Activated CD8-positive, alpha-beta memory T cell treated with anti-CD3 and anti-CD28 coated beads, Interleukin-2, amount 50 U/mL, for 24 hours (primary cell): ENCODE measurements around the gene NET1.
"Not testable (repeated sequence)": the region's sequence is repeated elsewhere in the genome, so short reads cannot be mapped to it uniquely, and the experiment has no call there.

Experiments
- DNase-seq: peaks from one replicate; pipeline ENCODE4 v3.0.0-alpha.2; 2020; ENCODE audit errors: extremely low read depth

The NET1 gene

GRCh38 chr10:5462841-5463293, 50.5 kb downstream of the NET1 start:
- no peak for DNase-seq

- DNase-seq = no peak
Measured at GRCh38 chr10:5464546-5464945, 52.2 kb downstream of the NET1 start.

GRCh38 chr10:5465976-5466450, 53.7 kb downstream of the NET1 start:
- no peak for DNase-seq

GRCh38 chr10:5466451-5467206, 54.3 kb downstream of the NET1 start:
- DNase-seq = no peak

- no peak for DNase-seq
Measured at GRCh38 chr10:5467207-5467535, 54.8 kb downstream of the NET1 start.

- no peak for DNase-seq
Measured at GRCh38 chr10:5467634-5468255, 55.4 kb downstream of the NET1 start.

- DNase-seq = no peak
Measured at GRCh38 chr10:5468262-5469106, 56.1 kb downstream of the NET1 start.

GRCh38 chr10:5469353-5470061, 57.1 kb downstream of the NET1 start:
- no peak for DNase-seq

GRCh38 chr10:5470062-5470751, 57.9 kb downstream of the NET1 start:
- no peak for DNase-seq

GRCh38 chr10:5474642-5475041, 62.3 kb downstream of the NET1 start:
- DNase-seq = not testable (repeated sequence)

- DNase-seq = not testable (repeated sequence)
Measured at GRCh38 chr10:5475088-5475487, 62.7 kb downstream of the NET1 start.

GRCh38 chr10:5475974-5476807, 63.8 kb downstream of the NET1 start:
- DNase-seq = not testable (repeated sequence)

GRCh38 chr10:5476918-5477525, 64.7 kb downstream of the NET1 start:
- no peak for DNase-seq

GRCh38 chr10:5477948-5478693, 65.8 kb downstream of the NET1 start:
- DNase-seq = no peak

GRCh38 chr10:5478694-5479305, 66.4 kb downstream of the NET1 start:
- DNase-seq = no peak

GRCh38 chr10:5479481-5480161, 67.3 kb downstream of the NET1 start:
- DNase-seq = no peak

GRCh38 chr10:5480162-5480941, 68.0 kb downstream of the NET1 start:
- no peak for DNase-seq
